NCI-H446 treated with DMSO at 0.1 percent for 48 hours (cell line): ENCODE results near the gene TTLL11.

Source experiments
- DNase-seq: peaks from one replicate; lab custom pipeline; 2025; lab: John Stamatoyannopoulos, UW

TTLL11 gene

GRCh38 chr9:121831869-121832268 lies 261.2 kb downstream of the TTLL11 start:
- DNase-seq: no peak

- DNase-seq: no peak
Observed at GRCh38 chr9:121830441-121831140, 262.5 kb downstream of the TTLL11 start.

DNA sequence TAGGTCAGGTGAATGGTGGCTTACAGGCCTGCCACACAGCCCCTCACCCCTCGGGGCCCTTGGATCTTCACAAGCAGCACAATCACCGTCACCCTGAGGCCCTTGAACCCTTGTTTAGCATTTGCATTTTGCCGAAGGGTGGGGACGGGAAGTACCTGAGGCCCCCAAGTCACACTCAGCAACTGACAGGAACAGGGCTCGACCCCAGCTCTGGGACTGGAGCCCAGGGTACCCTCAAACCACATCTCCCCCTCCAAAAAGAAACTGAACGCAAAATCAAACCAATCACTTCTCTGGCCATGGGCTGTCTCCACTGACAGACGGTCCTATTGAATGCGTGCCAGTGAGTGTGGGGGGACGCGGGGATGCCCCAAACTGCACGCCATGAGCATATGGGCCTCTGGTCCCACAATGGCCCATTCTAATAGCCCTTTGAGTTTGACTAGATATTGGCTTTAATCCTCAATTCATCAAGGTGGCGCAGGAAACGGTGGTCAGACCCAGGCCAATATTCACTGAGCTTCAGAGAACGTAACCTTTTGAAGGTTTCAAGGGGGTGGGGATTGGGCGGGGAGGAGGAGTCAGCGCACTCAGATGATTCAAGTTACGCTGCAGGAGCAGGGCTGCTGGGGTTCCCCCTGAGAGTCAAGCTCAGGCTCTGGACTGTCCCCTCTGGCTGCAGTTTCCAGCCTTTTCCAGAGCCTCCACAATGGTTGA lies 265.7 kb downstream of the TTLL11 start:
- no peak for DNase-seq

DNA sequence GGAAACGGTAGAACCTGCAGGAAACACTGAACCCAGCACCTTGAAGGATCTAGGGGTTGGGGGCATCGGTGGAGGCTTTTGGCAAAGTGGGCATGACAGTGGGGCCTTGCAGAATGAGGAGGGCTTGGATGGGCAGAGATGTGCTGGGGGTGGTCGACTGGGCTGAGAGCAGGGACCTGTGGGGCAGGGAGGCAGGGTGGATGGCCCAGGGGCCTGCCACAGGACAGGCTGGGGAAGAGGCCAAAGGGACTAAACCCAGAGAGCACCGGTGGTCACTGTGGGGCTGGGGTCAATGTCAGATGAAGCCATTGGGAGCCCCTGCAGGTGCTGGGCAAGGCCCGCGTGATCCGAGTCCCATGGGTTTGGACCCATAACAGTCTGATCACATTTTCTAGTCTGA lies 266.4 kb downstream of the TTLL11 start:
- no peak for DNase-seq

DNA sequence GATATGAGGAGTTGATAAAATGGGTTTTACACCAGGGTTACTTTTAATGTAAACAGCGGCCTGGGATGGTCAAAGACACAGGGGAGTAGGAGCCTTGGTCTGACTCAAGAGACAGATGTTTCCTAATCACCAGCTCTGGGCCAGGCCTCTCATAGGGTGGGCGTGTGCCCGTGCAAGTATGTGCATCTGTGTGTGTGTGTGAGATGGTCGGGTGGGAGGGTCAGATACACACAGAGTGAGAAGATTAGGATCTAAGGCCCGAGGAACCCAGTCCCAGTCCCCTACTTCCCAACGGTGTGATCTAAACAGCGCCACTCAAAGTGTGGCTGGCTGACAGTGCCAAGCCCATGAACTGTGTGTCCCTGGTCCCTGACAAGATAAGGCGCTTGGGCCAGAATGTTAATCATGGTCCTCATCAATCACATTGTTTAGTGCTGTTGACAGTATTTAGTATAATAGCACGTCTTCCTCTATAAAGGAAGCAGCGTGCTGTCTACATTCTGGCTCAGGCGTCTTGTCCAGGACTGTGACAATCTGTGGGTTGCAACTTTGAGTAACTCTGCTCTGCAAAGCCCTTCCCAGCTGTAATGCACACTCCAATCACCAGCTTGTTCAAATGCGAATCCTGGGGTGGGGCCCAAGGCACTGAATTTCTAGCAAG lies 267.9 kb downstream of the TTLL11 start:
- DNase-seq: no peak

GRCh38 chr9:121824651-121825030 lies 268.5 kb downstream of the TTLL11 start:
- no peak for DNase-seq

- no peak for DNase-seq
Observed at GRCh38 chr9:121823451-121824169, 269.5 kb downstream of the TTLL11 start.

DNA sequence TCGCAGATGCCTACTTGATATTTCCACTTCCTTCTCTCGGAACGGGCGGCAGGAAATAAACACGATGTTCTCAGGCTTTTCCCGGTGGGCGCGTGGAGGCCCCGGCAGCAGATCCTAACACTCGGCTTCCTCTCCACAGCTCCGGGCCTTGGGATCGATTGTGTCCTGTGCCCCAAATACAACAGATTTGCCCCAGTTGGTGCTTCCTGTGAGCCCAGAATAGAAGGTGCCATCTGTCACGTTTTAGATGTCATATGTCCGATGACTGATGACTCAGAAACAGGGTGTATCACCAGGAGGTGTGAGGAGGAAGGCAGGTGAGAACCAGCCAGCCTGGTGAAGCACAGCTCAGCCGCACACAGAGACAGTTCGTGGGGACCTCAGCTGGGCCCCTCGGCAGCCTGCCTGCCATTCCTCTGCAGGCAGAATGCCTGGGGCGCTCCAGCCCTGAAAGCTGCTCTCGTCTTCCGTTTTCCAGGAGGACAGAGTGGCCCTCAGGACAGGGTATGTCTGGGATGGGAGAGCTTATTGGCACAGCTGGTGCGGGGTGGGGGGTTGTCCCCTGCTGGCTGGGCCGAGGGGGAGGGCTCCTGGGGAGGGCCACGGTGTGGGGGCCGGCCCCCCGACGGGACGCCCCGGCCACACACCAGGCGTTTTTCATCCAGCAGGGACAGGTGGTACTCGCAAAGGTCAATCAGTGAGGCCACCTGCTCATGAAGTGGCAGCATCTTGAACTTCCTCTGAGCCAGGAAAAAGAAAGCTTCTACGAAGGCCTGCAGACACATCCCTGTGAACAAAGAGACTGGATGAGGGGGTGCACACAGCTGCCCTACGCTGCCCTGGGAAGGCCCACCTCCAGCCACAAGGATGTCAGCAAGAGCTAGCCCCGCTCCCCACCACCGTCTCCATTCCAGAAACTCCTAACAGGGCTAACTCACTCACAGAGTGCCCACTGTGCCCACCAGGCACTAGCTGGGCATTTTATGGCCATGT lies 270.7 kb downstream of the TTLL11 start:
- DNase-seq: no peak

DNA sequence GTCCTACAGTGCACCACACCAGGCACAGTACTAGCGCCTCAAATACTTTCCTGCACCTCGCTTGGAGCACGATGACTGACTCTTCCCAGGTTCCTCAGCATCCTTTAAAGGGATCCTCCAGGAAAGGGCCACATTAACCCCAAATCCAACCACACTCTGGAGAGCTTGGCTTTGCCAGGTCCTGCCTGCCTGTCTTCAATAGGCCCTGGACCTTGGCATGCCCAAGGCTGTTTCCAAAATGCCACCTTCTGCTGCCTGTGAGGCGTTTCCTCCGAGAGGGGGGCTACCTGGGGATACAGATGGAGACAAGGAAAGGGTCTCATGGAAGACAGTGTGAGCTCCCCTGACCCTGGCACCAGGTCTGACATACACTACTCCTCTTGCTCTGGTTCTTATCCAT lies 271.8 kb downstream of the TTLL11 start:
- DNase-seq: no peak

DNA sequence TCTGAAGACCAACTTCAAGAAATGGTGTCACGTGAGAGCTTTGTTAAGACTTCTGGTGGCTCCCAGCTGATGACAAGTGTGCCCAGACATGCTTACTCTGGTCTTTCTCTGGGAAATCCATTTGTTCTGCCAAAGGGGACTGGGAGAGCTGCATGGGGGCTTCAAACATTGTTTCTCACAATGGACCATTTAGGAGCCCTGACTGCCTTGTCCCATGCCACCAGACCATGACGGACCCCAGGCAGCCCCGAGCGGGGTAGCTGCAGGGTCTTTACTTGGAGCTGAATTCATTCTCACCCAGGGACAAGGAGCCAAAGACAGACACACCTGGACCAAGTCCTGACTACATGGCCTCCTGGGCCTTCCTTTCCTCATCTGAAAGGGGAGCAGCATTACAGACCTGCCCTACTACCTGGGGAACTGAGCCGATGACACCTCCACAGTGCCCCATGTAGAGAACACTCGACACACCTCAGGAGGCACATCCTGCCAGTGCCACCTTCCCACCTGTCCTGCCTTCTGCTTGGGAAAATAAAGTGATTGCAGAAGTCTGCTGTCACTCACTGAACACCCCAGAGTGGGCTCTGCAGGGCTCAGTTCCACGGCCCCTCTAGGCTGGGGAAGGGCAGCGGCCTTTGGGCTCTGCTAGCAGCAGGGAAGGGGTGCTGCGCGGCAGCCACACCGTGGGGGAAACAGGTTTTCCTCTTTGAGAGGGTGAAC lies 272.7 kb downstream of the TTLL11 start:
- DNase-seq: no peak

DNA sequence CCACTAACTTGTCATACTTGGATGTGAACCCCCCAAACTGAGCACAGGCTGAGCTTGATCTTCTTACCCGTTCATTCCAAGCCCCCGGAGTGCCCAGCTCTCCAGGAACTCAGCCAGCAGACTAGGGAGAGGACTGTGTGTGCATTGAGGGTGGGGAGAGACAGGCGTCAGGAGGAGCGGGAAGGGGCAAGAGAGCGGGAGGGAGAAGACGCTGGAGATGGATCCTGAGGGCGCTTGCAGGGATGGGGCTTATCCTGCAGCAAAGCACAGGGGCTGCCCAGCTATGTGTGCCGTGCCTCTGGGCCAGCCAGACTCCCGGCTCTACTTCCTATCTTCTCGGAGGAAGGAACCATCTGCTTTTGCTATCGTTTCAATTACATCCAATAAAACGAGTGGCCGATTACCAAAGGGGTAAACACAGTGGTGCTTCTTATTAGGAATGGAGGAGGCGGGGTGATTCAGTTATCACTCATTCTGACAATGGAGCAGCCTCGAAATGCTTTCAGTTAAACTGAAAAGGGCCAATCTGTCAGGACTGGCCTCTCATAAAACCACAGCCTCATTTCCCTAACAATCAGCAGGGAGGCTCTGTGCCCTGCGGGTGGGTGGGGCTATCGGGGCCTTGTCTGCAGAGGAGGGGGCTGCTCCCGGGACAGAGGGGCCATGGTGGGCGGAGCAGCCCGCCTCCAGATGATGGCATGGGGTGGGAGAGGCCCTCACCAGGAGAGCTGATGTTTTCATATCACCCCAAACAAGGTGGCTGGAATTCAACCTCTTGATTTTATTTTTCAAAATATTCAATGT lies 273.5 kb downstream of the TTLL11 start:
- no peak for DNase-seq

DNA sequence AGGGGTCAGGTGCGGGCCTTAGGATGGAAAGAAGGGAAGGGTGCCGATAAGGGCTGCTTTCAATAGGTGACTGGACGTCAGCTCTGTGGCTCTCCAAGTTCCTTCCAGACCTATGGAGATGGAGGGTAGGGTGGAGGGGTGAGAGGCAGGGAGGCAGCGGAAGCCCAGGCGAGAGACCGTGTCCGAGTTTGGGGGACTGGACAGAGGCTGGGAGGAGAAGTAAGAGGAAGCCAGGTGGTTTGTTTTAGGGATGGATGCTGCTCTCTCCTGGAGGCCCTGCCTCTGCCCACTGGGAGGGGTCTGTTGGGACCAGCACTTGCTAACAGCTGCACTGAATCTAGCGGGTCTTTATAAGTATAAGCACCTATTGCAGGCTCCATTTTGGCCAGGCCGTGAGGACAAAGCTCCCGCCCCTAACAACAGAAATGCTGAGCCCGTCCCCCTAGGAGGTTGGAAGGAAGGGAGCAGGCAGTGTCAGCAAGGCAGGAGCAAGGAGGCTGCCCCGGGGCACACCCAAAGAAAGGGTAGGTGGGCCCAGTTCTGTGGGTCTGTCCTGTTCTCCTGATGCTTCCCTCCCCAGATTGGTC lies 274.2 kb downstream of the TTLL11 start:
- DNase-seq: no peak

DNA sequence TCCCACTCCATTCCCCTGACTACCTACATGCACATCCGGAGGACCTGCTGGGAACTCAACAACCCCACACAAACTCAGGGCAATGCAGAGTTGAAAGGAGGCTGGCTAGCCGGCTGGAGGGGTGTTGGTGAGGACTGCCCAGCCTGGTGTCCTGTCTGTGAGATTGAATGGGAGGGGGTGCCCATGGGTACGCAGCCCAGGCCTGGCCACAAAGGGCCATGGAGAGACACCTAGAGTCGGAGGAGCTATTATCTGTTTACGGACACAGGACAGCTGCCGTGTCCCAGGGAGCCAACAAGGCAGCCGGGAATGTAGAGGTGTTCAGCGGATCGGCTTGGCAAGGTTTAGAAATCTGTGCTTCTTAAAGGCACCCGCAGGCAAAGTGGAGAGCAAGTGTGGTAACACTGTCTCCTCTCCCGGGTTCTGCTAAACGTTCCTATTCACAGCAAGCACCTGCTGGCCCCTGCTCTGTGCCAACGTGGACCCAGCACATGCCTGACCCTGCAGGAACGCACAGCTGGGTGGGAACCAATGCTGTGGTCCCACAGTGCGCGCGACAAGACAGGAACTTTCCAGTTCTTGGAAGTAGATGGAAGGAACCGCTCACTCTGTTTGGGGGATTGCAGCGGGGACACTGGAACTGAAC lies 275.0 kb downstream of the TTLL11 start:
- DNase-seq: no peak

- DNase-seq: no peak
Observed at GRCh38 chr9:121817476-121817875, 275.6 kb downstream of the TTLL11 start.

- no peak for DNase-seq
Observed at GRCh38 chr9:121816845-121817450, 276.2 kb downstream of the TTLL11 start.

GRCh38 chr9:121816449-121816817 lies 276.7 kb downstream of the TTLL11 start:
- no peak for DNase-seq

DNA sequence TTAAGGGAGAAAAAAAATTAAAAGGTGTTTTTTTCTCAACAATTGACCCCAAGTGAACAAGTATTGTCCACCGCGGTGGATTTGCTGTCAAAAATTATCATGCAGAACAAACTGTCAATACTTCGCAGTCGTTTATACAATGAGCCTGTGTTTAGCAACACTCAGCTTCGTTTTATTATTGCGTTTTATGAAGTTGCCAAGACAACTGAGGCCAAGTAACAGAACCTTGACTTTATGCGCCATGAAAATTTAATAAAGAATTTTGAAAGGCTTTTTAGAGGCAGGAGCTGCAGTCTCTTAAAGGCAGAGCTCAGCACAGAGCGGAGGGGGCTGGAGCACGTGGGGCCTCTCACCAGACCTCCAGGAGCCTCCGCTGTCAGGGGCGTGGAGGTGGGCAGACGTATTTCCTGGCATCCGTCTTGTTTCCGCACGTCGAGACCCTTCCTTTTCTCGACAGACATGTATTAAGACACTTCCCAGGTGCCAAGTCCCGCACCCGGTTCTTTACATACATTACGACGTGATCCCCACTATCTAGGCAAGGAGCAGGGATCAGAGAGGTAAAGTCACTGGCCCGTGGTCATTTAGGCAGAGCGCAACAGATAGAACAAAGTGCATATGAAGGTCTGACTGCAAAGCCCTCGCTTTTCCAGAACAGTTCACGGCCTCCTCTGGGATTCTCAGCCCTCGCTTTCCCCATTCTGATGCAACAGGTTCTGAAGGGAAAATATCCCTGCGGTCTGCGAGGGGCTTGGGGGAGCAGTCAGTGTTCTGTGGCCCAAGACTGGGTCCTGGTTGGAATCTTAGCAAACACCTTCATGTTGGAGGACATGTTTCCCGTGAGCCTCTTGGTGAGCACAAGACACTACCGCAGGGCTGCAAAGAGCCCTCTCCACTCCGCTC lies 277.3 kb downstream of the TTLL11 start:
- no peak for DNase-seq

DNA sequence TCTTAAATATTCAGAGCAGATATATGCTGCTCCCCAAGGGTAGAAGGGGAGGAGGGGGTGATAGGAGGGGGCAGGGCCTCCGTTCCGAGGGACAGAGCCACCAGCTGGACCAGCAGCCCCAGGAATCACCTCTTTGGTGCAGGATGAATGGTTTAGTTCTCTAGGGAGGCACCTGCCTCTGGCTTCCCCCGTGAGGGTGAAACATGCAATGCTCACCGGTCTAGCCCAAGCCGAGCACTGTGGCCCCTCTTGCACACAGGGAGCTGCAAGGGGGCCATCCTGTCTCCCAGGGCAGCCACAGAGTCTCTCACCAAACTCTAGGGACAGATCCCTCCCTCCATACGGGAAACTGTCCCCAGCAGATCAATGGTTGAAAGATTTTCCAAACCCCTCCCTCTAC lies 278.0 kb downstream of the TTLL11 start:
- DNase-seq: no peak
